SK-N-SH (cell line): ENCODE measurements around the gene NDUFB8. TPM values are rescaled to one million over a fixed set of nuclear protein-coding genes. Genes with fewer than 3 reads are reported as not detected.

Source experiments
- CTCF ChIA-PET: fragments of 300-600, 350-600 bp; formaldehyde crosslinking; extraction: SDS; loops from one replicate; lab custom pipeline; 2021; lab: Yijun Ruan, JAX
- POLR2A ChIA-PET: fragments of 350-600 bp; sonication (Branson Sonifier 250); formaldehyde crosslinking; extraction: SDS; loops from one replicate; lab custom pipeline; 2020; ENCODE audit warnings: antibody characterized with exemption, inconsistent platforms; lab: Yijun Ruan, JAX
- DNase-seq: peaks from one replicate; pipeline ENCODE4 v3.0.0; 2012
- H2AFZ ChIP-seq: fragments of 200-600 bp; sonication (generic); 2 replicates; pipeline ENCODE4 v1.8.1; 2016; ENCODE audit warnings: antibody characterized with exemption, mild to moderate bottlenecking, low read depth
- H3F3A ChIP-seq: fragments of 200-600 bp; sonication (generic); replicated peaks from 2 replicates; pipeline ENCODE3; 2016; ENCODE audit warnings: antibody characterized with exemption, mild to moderate bottlenecking; ENCODE audit not compliant: insufficient read depth
- H3K27ac ChIP-seq, 2 experiments: fragments of 200-500 bp in 1 of 2; fragments of 200-600 bp in 1 of 2; sonication (Bioruptor generic) in 1 of 2; sonication (generic), shearing (Covaris generic) in 1 of 2; 2 replicates each; pipeline versions ENCODE4 v1.5.1 to v1.6.1; 2014 to 2016; ENCODE audit warnings: low read depth in 2 of 2, inconsistent platforms in 1 of 2, low read length in 1 of 2, mild to moderate bottlenecking in 1 of 2, mixed read lengths in 1 of 2
- H3K27me3 ChIP-seq: fragments of 200-600 bp; sonication (generic), shearing (Covaris generic); 2 replicates; pipeline ENCODE4 v1.6.1; 2016; ENCODE audit warnings: mixed run types; ENCODE audit not compliant: insufficient read depth
- H3K36me3 ChIP-seq, 2 experiments: fragments of 200-500 bp in 1 of 2; fragments of 200-600 bp in 1 of 2; sonication (Bioruptor generic) in 1 of 2; sonication (generic) in 1 of 2; replicated peaks in 1 of 2; 2 replicates each; pipeline versions ENCODE3 to v1.5.1; 2014 to 2016; ENCODE audit warnings: low read length in 1 of 2, mild to moderate bottlenecking in 1 of 2; ENCODE audit not compliant: insufficient read depth in 2 of 2, control insufficient read depth in 1 of 2
- H3K4me1 ChIP-seq, 2 experiments: fragments of 200-500 bp in 1 of 2; fragments of 200-600 bp in 1 of 2; sonication (Bioruptor generic) in 1 of 2; sonication (generic), shearing (Covaris generic) in 1 of 2; 2 replicates each; pipeline versions ENCODE4 v1.5.1 to v1.6.1; 2014 to 2016; ENCODE audit warnings: low read depth in 1 of 2, low read length in 1 of 2, mixed run types in 1 of 2; ENCODE audit not compliant: insufficient read depth in 2 of 2, control insufficient read depth in 1 of 2
- H3K4me2 ChIP-seq: fragments of 200-600 bp; sonication (generic), shearing (Covaris generic); 2 replicates; pipeline ENCODE4 v1.6.1; 2017; ENCODE audit warnings: mixed run types
- H3K4me3 ChIP-seq, 2 experiments: fragments of 200-500 bp in 1 of 2; fragments of 200-600 bp in 1 of 2; sonication (Bioruptor generic) in 1 of 2; sonication (generic), shearing (Covaris generic) in 1 of 2; 2 replicates each; pipeline versions ENCODE4 v1.5.1 to v1.8.1; 2014 to 2016; ENCODE audit warnings: low read depth in 2 of 2, inconsistent platforms in 1 of 2, low read length in 1 of 2, mild to moderate bottlenecking in 1 of 2, mixed read lengths in 1 of 2, moderate library complexity in 1 of 2
- H3K79me2 ChIP-seq: fragments of 200-600 bp; sonication (generic); 2 replicates; pipeline ENCODE4 v1.8.1; 2017; ENCODE audit warnings: mild to moderate bottlenecking; ENCODE audit not compliant: insufficient read depth
- H3K9ac ChIP-seq: fragments of 200-600 bp; sonication (generic); 2 replicates; pipeline ENCODE4 v1.6.1; 2017; ENCODE audit warnings: mixed run types
- H3K9me2 ChIP-seq: fragments of 200-600 bp; sonication (generic); 2 replicates; pipeline ENCODE4 v1.6.1; 2017; ENCODE audit warnings: mixed run types
- H3K9me3 ChIP-seq: fragments of 200-600 bp; sonication (generic); 2 replicates; pipeline ENCODE4 v1.6.1; 2017; ENCODE audit warnings: mixed run types, mild to moderate bottlenecking, moderate library complexity
- H4K20me1 ChIP-seq: fragments of 200-600 bp; sonication (generic); 2 replicates; pipeline ENCODE4 v1.6.1; 2017; ENCODE audit warnings: mild to moderate bottlenecking, mixed run types; ENCODE audit not compliant: insufficient read depth
- CHD2 ChIP-seq: fragments of 150-350 bp; IDR thresholded peaks from 2 replicates; pipeline ENCODE4 v1.6.1; 2018; ENCODE audit warnings: low read length; ENCODE audit not compliant: partially characterized antibody
- CTCF ChIP-seq: fragments of 200-600 bp; sonication (generic); IDR thresholded peaks from 2 replicates; pipeline ENCODE4 v1.6.1; 2017; ENCODE audit warnings: antibody characterized with exemption, mild to moderate bottlenecking, moderate library complexity
- FOXJ3 ChIP-seq: sonication (generic); formaldehyde crosslinking; IDR thresholded peaks from 2 replicates; pipeline ENCODE4 v1.5.1; 2020; ENCODE audit warnings: mild to moderate bottlenecking, missing genetic modification reagents
- GABPA ChIP-seq: IDR thresholded peaks from 2 replicates; pipeline ENCODE4 v1.4.0; 2012; ENCODE audit warnings: low read depth, mild to moderate bottlenecking
- IRF3 ChIP-seq: fragments of 150-350 bp; IDR thresholded peaks from 2 replicates; pipeline ENCODE4 v1.6.1; 2016; ENCODE audit warnings: mild to moderate bottlenecking, low read depth, low read length
- JUND ChIP-seq: IDR thresholded peaks from 2 replicates; pipeline ENCODE4 v1.4.0; 2012
- MXI1 ChIP-seq: IDR thresholded peaks from 2 replicates; pipeline ENCODE4 v1.6.1; 2012; ENCODE audit warnings: mild to moderate bottlenecking, low read depth, low read length, improper control_type of control experiment
- NFIC ChIP-seq: IDR thresholded peaks from 2 replicates; pipeline ENCODE4 v1.4.0; 2012; ENCODE audit warnings: borderline replicate concordance
- NRF1 ChIP-seq: IDR thresholded peaks from 2 replicates; pipeline ENCODE4 v1.6.1; 2012; ENCODE audit warnings: low read depth, mild to moderate bottlenecking, low read length
- RAD21 ChIP-seq: IDR thresholded peaks from 2 replicates; pipeline ENCODE4 v1.6.1; 2012; ENCODE audit warnings: mild to moderate bottlenecking, low read length
- RCOR1 ChIP-seq: fragments of 150-350 bp; IDR thresholded peaks from 2 replicates; pipeline ENCODE4 v1.6.1; 2017; ENCODE audit warnings: antibody characterized with exemption, low read length
- RFX5 ChIP-seq: IDR thresholded peaks from 2 replicates; pipeline ENCODE4 v1.6.1; 2012; ENCODE audit warnings: mild to moderate bottlenecking, improper control_type of control experiment, low read length
- RXRA ChIP-seq: IDR thresholded peaks from 2 replicates; pipeline ENCODE4 v1.4.0; 2012; ENCODE audit warnings: low read depth, mild to moderate bottlenecking, borderline replicate concordance
- SIN3A ChIP-seq: IDR thresholded peaks from 2 replicates; pipeline ENCODE4 v1.6.1; 2012; ENCODE audit warnings: low read depth, mild to moderate bottlenecking, low read length, moderate library complexity, borderline replicate concordance
- SMC3 ChIP-seq: IDR thresholded peaks from 2 replicates; pipeline ENCODE4 v1.6.1; 2012; ENCODE audit warnings: low read depth, low read length, improper control_type of control experiment
- TAF1 ChIP-seq: IDR thresholded peaks from 2 replicates; pipeline ENCODE4 v1.6.1; 2012; ENCODE audit warnings: low read depth, mild to moderate bottlenecking, low read length, moderate library complexity, borderline replicate concordance
- TCF12 ChIP-seq: IDR thresholded peaks from 2 replicates; pipeline ENCODE4 v1.4.0; 2012
- TEAD4 ChIP-seq: IDR thresholded peaks from 2 replicates; pipeline ENCODE4 v1.4.0; 2012; ENCODE audit warnings: mild to moderate bottlenecking, borderline replicate concordance; ENCODE audit not compliant: insufficient read depth
- USF2 ChIP-seq: fragments of 150-350 bp; IDR thresholded peaks from 2 replicates; pipeline ENCODE4 v1.6.1; 2017; ENCODE audit warnings: antibody characterized with exemption, low read length, low read depth, borderline replicate concordance
- WGBS: methylation state at CpG from one replicate; pipeline ENCODE4 v1.1.6; 2017; ENCODE audit warnings: low lambda C conversion rate; 5-methylcytosine and 5-hydroxymethylcytosine counted together
- polyA plus RNA-seq, 3 experiments: library from polyadenylated mRNA; depleted of rRNA; stranded (reverse); fragments of >200 nt; gene quantifications; 2 replicates each; pipeline ENCODE4 v1.2.3, GENCODE V29; 2012
- TF ChIP-seq, protein P1 (sequence below): IDR thresholded peaks from 2 replicates; pipeline ENCODE4; 2012

NDUFB8 gene
- polyA plus RNA-seq, 1 of the 3 experiments (the other 2 are of a cell fraction): 368 TPM

DNA sequence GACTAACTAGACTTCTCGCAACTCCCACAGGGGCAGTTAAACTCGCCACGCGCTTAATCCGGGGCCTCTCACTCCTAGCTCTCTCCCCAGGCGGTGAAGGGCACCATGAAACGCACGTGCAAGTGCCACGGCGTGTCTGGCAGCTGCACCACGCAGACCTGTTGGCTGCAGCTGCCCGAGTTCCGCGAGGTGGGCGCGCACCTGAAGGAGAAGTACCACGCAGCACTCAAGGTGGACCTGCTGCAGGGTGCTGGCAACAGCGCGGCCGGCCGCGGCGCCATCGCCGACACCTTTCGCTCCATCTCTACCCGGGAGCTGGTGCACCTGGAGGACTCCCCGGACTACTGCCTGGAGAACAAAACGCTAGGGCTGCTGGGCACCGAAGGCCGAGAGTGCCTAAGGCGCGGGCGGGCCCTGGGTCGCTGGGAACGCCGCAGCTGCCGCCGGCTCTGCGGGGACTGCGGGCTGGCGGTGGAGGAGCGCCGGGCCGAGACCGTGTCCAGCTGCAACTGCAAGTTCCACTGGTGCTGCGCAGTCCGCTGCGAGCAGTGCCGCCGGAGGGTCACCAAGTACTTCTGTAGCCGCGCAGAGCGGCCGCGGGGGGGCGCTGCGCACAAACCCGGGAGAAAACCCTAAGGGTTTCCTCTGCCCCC is 47.4 kb downstream of the NDUFB8 start (continued):
- no peak for TF ChIP-seq CHD2
- no peak for TF ChIP-seq JUND
- TF ChIP-seq NFIC: no peak
- no peak for TF ChIP-seq TAF1
- TF ChIP-seq, protein P1, sequence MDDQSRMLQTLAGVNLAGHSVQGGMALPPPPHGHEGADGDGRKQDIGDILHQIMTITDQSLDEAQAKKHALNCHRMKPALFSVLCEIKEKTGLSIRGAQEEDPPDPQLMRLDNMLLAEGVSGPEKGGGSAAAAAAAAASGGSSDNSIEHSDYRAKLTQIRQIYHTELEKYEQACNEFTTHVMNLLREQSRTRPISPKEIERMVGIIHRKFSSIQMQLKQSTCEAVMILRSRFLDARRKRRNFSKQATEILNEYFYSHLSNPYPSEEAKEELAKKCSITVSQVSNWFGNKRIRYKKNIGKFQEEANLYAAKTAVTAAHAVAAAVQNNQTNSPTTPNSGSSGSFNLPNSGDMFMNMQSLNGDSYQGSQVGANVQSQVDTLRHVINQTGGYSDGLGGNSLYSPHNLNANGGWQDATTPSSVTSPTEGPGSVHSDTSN: no peak
- TF ChIP-seq GABPA: no peak
- TF ChIP-seq USF2: no peak
- peak; percentile 34; the same call in 1 of the 2 replicates for TF ChIP-seq NRF1
- TF ChIP-seq IRF3: no peak
- 0 out of 2 replicates have a peak, but pooled peaks have one; percentile 20 for TF ChIP-seq RCOR1
- peak; percentile 94 for TF ChIP-seq CTCF
- TF ChIP-seq RAD21: peak; percentile 59
- TF ChIP-seq RXRA: no peak
- TF ChIP-seq, all 33 proteins: peak for 8

- peaks cover 25% of the 10 kb centered on the region; the same call in 1 of the 2 replicates for H3K27me3 ChIP-seq
- DNase-seq: peak; percentile 88
- CTCF ChIA-PET: interaction anchor here (0.7 to 10.3 kb wide), 36 partner anchors 12 to 396 kb away, joined by 3 to 158 read pairs (median 6); no protein-coding TSS in a partner anchor
- POLR2A ChIA-PET: interaction anchor here (0.9 to 1.2 kb wide), 3 partner anchors 27 to 54 kb away, joined by 3 read pairs; partner anchors contain the start of gene HIF1AN
- H3K4me1 ChIP-seq: peaks cover 0 to 13% of the 10 kb centered on the region in 2 experiments; a peak in 1 of 4 replicates
- H3K36me3 ChIP-seq: no peaks in the 10 kb centered on the region
- H4K20me1 ChIP-seq: no peaks in the 10 kb centered on the region
- H3K4me3 ChIP-seq: peak overlapping the region; percentile 54 to 65
- H3K9ac ChIP-seq: no peak overlapping the region
- peak overlapping the region; percentile 94 for H3K4me2 ChIP-seq
- H3F3A ChIP-seq: no peaks in the 10 kb centered on the region
- H2AFZ ChIP-seq: peak overlapping the region; percentile 40; the same call in 1 of the 2 replicates
- H3K9me3 ChIP-seq: no peaks in the 10 kb centered on the region
- 3% methylated on average over 11 of the region's 19 CpGs for WGBS
- no peaks in the 10 kb centered on the region for H3K79me2 ChIP-seq
- H3K9me2 ChIP-seq: no peaks in the 10 kb centered on the region
- H3K27ac ChIP-seq: no peak overlapping the region
- no peak for TF ChIP-seq RCOR1
- 0 out of 2 replicates have a peak, but pooled peaks have one; percentile 48 for TF ChIP-seq IRF3
- no peak for TF ChIP-seq SIN3A
- peak; percentile 14; the same call in 1 of the 2 replicates for TF ChIP-seq RAD21
- peak; percentile 100 for TF ChIP-seq RFX5
- TF ChIP-seq TEAD4: no peak
- TF ChIP-seq JUND: no peak
- TF ChIP-seq TAF1: no peak
- no peak for TF ChIP-seq TCF12
- no peak for TF ChIP-seq FOXJ3 (CRISPR knock-in tag)
- no peak for TF ChIP-seq SMC3
- TF ChIP-seq GABPA: no peak
- no peak for TF ChIP-seq CHD2
- no peak for TF ChIP-seq RXRA
- TF ChIP-seq, protein P1: no peak
- TF ChIP-seq MXI1: peak; percentile 74
Observed at GRCh38 chr10:100481462-100482081, 48.1 kb downstream of the NDUFB8 start.
